GM12873 (cell line): Measurements from ENCODE around the gene RGL3.

ENCODE experiments used
- TF ChIP-seq, protein P1 (sequence below): IDR thresholded peaks from 2 replicates; pipeline ENCODE4 v1.5.1; 2012; ENCODE audit warnings: low read depth, mild to moderate bottlenecking, moderate library complexity, low read length, control low read depth; ENCODE audit not compliant: insufficient read depth; ENCODE audit errors: missing control alignments

Gene RGL3

DNA sequence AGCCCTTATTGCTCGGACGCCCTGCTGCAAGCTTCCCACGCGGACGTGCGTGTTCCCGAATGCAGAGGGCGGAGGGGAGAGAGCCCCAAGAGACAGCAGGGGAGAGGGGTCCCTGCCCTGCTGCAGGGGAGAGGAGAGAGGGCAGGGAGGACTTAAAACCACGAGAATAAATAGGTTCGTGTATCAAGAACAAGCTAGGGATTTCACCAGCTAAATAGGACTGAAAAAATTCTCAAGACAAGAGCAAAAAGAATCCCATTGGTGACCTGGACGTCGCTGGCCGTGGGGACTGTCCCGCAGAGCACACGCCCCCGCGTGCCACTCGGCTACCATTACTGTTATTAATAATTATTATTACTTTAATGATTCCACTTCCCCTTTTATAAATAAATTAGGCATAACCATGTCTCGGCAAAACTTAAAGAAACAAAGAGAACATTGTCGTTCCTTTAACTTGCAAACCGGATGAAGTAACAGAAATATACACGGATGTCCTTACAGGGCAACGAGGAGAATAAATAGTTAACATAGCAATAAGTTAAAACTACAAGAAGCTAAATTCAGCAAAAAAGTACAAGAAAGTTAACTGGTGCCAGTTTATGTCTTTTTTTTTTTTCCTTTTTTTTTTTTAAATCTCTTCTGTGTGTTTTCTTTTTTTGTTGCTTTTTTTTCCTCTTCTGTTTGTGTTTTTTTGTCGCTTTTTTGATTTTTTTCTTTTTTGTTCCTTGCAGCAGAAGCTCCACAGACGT is 32.9 kb upstream of the RGL3 start:
- TF ChIP-seq, protein P1, sequence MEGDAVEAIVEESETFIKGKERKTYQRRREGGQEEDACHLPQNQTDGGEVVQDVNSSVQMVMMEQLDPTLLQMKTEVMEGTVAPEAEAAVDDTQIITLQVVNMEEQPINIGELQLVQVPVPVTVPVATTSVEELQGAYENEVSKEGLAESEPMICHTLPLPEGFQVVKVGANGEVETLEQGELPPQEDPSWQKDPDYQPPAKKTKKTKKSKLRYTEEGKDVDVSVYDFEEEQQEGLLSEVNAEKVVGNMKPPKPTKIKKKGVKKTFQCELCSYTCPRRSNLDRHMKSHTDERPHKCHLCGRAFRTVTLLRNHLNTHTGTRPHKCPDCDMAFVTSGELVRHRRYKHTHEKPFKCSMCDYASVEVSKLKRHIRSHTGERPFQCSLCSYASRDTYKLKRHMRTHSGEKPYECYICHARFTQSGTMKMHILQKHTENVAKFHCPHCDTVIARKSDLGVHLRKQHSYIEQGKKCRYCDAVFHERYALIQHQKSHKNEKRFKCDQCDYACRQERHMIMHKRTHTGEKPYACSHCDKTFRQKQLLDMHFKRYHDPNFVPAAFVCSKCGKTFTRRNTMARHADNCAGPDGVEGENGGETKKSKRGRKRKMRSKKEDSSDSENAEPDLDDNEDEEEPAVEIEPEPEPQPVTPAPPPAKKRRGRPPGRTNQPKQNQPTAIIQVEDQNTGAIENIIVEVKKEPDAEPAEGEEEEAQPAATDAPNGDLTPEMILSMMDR = no peak

DNA sequence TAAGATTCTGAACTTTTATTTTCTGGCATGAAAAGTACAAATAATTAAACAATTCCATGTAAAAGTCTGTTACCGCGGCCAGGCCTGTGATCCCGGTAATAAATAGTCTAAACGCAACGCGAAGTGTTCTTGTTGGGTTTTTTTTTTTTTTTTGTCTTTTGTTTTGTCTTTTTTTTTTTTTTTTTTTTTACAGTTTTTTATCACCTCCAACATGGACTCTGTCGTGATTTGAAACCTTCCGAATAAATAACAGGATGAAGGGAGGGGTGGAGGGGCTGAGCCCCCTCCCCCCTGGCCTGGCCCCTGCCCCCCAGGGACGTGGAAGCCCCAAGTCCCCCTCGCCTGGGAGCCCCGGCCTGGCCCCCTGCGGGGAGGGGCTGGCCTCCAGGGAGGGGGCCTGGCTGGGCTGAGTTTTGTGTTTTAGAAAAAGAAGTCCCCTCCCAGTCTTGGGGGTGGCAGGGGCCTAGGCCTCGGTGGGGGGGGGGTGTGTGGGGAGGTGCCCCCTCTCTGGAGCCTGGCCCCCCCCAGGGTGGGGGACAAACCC is 32.3 kb upstream of the RGL3 start:
- TF ChIP-seq, protein P1 = no peak

DNA sequence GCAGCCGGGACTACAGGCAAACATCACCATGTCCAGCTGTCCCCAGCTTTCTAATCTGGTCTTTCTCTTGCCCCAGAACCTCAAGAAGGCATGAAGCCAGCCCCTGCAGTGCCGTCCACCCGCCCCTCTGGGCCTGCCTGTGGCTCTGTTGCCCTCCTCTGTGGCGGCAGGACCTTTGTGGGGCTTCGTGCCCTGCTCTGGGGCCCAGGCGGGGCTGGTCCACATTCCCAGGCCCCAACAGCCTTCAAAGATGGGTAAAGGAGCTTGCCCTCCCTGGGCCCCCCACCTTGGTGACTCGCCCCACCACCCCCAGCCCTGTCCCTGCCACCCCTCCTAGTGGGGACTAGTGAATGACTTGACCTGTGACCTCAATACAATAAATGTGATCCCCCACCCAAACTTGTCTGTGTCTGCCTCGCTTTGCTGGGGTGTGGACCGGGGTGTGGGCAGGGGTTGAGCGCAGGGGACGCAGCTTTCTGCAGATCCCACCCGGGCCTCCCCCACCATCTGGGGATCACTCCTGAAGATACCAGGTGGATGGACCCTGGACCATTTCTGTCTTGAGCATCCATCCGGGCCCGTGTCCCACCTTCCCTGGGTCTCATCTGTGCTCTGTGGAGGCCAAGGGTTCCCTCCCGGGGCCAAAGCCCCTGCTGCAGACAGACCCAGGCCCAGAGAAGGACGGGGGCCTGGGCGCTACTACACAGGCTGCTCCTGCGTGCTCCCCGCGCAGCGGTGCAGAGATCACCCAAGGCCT is 31.6 kb upstream of the RGL3 start:
- TF ChIP-seq, protein P1 = no peak

DNA sequence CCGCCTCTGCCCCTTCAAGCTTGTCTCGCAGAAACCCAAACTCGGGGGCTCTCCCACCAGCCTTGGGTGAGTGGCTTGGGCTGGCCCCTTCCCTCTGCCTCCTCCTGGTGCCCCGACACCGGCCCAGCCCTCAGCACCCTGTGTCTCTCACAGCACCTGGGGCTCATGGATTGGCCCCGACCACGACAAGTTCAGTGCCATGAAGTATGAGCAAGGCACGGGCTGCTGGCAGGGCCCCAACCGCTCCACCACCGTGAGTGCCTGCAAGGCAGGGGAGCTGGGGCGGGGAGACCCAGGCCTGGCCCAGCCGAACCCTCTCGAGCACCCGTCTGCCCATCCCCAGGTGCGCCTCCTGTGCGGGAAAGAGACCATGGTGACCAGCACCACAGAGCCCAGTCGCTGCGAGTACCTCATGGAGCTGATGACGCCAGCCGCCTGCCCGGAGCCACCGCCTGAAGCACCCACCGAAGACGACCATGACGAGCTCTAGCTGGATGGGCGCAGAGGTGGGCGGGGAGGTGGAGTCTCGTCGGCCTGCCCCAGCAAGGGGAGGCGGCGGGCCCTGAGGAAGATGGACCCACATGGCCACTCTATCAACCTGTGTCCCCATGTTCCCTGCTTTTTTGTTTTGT is 29.9 kb upstream of the RGL3 start:
- TF ChIP-seq, protein P1 = no peak

DNA sequence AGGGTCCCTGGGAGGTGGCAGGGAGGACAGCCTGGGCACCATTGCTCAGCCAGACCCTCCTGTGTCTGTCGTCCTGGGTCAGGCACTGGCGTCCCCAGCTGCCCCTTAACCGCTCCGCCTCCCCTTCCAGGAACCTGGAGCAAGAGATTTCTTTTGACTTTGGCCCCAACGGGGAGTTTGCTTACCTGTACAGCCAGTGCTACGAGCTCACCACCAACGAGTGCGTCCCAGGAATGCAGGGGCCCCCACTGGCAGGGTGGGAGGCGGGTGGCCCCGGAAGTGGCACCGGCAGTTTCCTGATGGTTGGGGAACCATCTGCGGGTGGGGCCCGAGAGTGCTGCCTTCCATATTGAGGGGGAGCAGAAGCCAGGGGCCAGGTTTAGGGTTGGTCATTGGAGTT is 29.3 kb upstream of the RGL3 start:
- TF ChIP-seq, protein P1 = no peak

DNA sequence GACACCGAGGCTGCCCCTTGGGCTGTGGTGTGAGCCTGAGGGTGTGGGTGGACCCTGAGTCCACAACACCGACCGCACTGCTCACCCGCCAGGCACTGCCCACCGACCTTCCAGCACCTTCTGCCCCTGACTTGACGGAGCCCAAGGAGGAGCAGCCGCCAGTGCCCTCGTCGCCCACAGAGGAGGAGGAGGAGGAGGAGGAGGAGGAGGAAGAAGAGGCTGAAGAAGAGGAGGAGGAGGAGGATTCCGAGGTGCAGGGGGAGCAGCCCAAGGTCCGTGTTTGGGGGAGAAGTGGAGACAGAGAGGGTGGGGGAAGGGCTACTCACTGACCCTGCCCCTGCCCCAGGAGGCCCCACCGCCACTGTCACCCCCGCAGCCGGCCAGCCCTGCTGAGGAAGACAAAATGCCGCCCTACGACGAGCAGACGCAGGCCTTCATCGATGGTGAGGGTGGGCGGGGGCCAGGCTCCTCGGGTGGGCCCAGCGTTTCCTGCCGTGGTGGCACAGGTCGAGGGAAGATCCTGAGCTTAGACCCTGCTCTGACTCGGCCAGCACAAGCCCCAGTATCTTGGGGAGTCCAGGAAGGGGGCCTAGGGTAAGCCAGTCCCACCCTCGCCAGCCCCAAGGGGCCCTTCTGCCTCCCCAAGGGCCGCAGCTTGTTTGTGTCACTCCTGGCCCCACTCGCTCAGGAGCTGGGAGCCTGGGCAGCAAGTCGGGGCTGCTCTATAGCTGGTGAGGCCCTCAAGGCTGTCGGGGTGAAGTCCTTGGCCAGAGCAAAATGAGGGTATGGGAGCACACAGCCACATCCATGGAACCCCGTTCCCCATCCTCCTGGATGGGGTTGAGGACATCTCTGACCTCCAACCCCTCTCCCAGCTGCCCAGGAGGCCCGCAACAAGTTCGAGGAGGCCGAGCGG is 28.5 kb upstream of the RGL3 start:
- TF ChIP-seq, protein P1 = no peak
